MM.1S (cell line): Measurements from ENCODE around the gene TENM4.

Source experiments
- DNase-seq: peaks from one replicate; pipeline ENCODE4 v3.0.0-alpha.2; 2015
- H2AFZ ChIP-seq: fragments of 300-600 bp; sonication (generic); 2 replicates; pipeline ENCODE4 v1.6.0; 2016; ENCODE audit warnings: antibody characterized with exemption, low read length
- H3F3A ChIP-seq: fragments of 300-600 bp; sonication (generic); 2 replicates; pipeline ENCODE4 v1.6.1; 2016; ENCODE audit warnings: mild to moderate bottlenecking, antibody characterized with exemption, low read length, moderate library complexity, mixed read lengths; ENCODE audit not compliant: insufficient read depth
- H3K27ac ChIP-seq: fragments of 300-600 bp; sonication (generic); 2 replicates; pipeline ENCODE4 v1.5.1; 2016; ENCODE audit warnings: mild to moderate bottlenecking, low read length
- H3K27me3 ChIP-seq: fragments of 300-600 bp; sonication (generic); replicated peaks from 2 replicates; pipeline ENCODE4 v1.6.0; 2016; ENCODE audit warnings: low read length; ENCODE audit not compliant: insufficient read depth
- H3K36me3 ChIP-seq: fragments of 300-600 bp; sonication (generic); replicated peaks from 2 replicates; pipeline ENCODE4 v1.6.1; 2016; ENCODE audit warnings: mild to moderate bottlenecking, low read length, mixed read lengths; ENCODE audit not compliant: insufficient read depth
- H3K4me1 ChIP-seq: fragments of 300-600 bp; sonication (generic); 2 replicates; pipeline ENCODE4 v1.6.1; 2016; ENCODE audit warnings: low read length, mixed read lengths
- H3K4me2 ChIP-seq: fragments of 300-600 bp; sonication (generic); 2 replicates; pipeline ENCODE4 v1.6.0; 2016; ENCODE audit warnings: low read depth, low read length
- H3K4me3 ChIP-seq: fragments of 300-600 bp; sonication (generic); 2 replicates; pipeline ENCODE4 v1.5.1; 2016; ENCODE audit warnings: low read length, mixed read lengths
- H3K79me2 ChIP-seq: fragments of 300-600 bp; sonication (generic); 2 replicates; pipeline ENCODE4 v1.6.1; 2016; ENCODE audit warnings: mixed run types, low read length, mixed read lengths
- H3K9ac ChIP-seq: fragments of 300-600 bp; sonication (generic); 2 replicates; pipeline ENCODE4 v1.6.1; 2016; ENCODE audit warnings: low read length, mixed read lengths
- H3K9me2 ChIP-seq: fragments of 300-600 bp; sonication (generic); replicated peaks from 2 replicates; pipeline ENCODE4 v1.6.1; 2016; ENCODE audit warnings: mild to moderate bottlenecking, low read length, mixed read lengths; ENCODE audit not compliant: insufficient read depth
- H3K9me3 ChIP-seq: fragments of 300-600 bp; sonication (generic); replicated peaks from 2 replicates; pipeline ENCODE4 v1.6.1; 2016; ENCODE audit warnings: mild to moderate bottlenecking, low read length, mixed read lengths; ENCODE audit not compliant: insufficient read depth
- H4K20me1 ChIP-seq: fragments of 300-600 bp; sonication (generic); 2 replicates; pipeline ENCODE4 v1.6.1; 2016; ENCODE audit warnings: mild to moderate bottlenecking, low read length, moderate library complexity, mixed read lengths; ENCODE audit not compliant: insufficient read depth
- CTCF ChIP-seq: fragments of 300-600 bp; sonication (generic); IDR thresholded peaks from 2 replicates; pipeline ENCODE4 v1.5.1; 2016; ENCODE audit warnings: antibody characterized with exemption, low read length, mixed read lengths
- EZH2 ChIP-seq: fragments of 300-600 bp; sonication (generic); optimal IDR thresholded peaks from 2 replicates; pipeline ENCODE3; 2017; ENCODE audit warnings: low read depth, mild to moderate bottlenecking, antibody characterized with exemption, low read length, mixed read lengths
- EZH2phosphoT487 ChIP-seq: fragments of 300-600 bp; sonication (generic); IDR thresholded peaks from 2 replicates; pipeline ENCODE4 v1.6.1; 2018; ENCODE audit warnings: antibody characterized with exemption, low read length

The TENM4 gene

GRCh38 chr11:79156031-79156430 is 284.8 kb downstream of the TENM4 start:
- Histone ChIP-seq H3K4me3 (no peak overlapping the region), H3F3A (no peaks in the 10 kb centered on the region), H3K9me2 (no peaks in the 10 kb centered on the region), H3K27ac (no peak overlapping the region), H4K20me1 (no peaks in the 10 kb centered on the region), H3K36me3 (no peaks in the 10 kb centered on the region), H3K27me3 (no peaks in the 10 kb centered on the region), H3K9me3 (no peaks in the 10 kb centered on the region), H3K4me1 (no peaks in the 10 kb centered on the region), H3K79me2 (no peaks in the 10 kb centered on the region), H3K9ac (no peak overlapping the region), H2AFZ (no peak overlapping the region), H3K4me2 (no peak overlapping the region)
- TF ChIP-seq EZH2, result no peak
- TF ChIP-seq CTCF, result no peak
- TF ChIP-seq EZH2phosphoT487, result no peak
- no peak for DNase-seq

DNA sequence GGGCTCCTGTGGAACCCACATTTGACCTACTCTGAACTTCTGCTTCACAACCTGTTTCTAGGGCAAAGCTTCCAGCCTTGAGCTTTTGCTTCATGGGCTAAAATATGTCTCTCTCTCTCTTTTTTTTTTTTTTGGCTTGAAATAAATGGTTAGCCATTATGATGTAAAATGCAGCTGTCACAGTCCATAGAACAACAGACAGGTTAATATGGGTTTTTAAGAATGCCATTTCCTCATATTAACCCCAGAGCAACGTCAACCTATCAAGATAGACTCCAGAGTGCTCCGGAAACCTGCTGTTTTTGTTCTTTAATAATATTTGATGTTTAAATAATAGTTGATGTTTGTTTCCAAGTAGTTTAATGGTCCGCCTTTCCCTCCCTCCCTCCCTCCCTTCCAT is 285.6 kb downstream of the TENM4 start:
- Histone ChIP-seq H3K27ac (no peak overlapping the region), H3K9me2 (no peaks in the 10 kb centered on the region)
- no peak for DNase-seq

GRCh38 chr11:79152511-79152910 is 288.3 kb downstream of the TENM4 start:
- Histone ChIP-seq H4K20me1 (no peaks in the 10 kb centered on the region), H3K36me3 (no peaks in the 10 kb centered on the region), H3K9me3 (no peaks in the 10 kb centered on the region), H2AFZ (no peak overlapping the region), H3K27ac (no peak overlapping the region), H3F3A (no peaks in the 10 kb centered on the region), H3K27me3 (no peaks in the 10 kb centered on the region), H3K9ac (no peak overlapping the region), H3K9me2 (no peaks in the 10 kb centered on the region), H3K79me2 (no peaks in the 10 kb centered on the region), H3K4me2 (no peak overlapping the region), H3K4me1 (no peaks in the 10 kb centered on the region), H3K4me3 (no peak overlapping the region)
- TF ChIP-seq CTCF (no peak), EZH2phosphoT487 (no peak), EZH2 (no peak)
- no peak for DNase-seq

More for the DNA sequence above, 285.6 kb downstream of the TENM4 start:
- Histone ChIP-seq H4K20me1 (no peaks in the 10 kb centered on the region), H3K9ac (no peak overlapping the region), H3K36me3 (no peaks in the 10 kb centered on the region), H3K4me2 (no peak overlapping the region), H3K4me3 (no peak overlapping the region), H3K9me3 (no peaks in the 10 kb centered on the region), H3K79me2 (no peaks in the 10 kb centered on the region), H3K27me3 (no peaks in the 10 kb centered on the region), H2AFZ (no peak overlapping the region), H3F3A (no peaks in the 10 kb centered on the region), H3K4me1 (no peaks in the 10 kb centered on the region)
- TF ChIP-seq CTCF, result no peak
- no peak for TF ChIP-seq EZH2phosphoT487
- TF ChIP-seq EZH2, result no peak
